GM12891 (cell line): Measurements from ENCODE around the gene SLC30A1.

Source experiments
- PAX5 ChIP-seq: IDR thresholded peaks from 2 replicates; pipeline ENCODE4 v1.6.1; 2011; ENCODE audit warnings: low read length, moderate library complexity, mild to moderate bottlenecking; ENCODE audit not compliant: insufficient read depth, severe bottlenecking
- POLR2A ChIP-seq: IDR thresholded peaks from 2 replicates; pipeline ENCODE4 v1.6.1; 2011; ENCODE audit warnings: low read depth, low read length, control low read depth
- POLR2AphosphoS5 ChIP-seq: IDR thresholded peaks from 2 replicates; pipeline ENCODE4 v1.6.1; 2011; ENCODE audit warnings: low read depth, low read length, control low read depth
- SPI1 ChIP-seq: IDR thresholded peaks from 2 replicates; pipeline ENCODE4 v1.6.1; 2011; ENCODE audit warnings: low read depth, low read length, control low read depth
- TAF1 ChIP-seq: IDR thresholded peaks from 2 replicates; pipeline ENCODE4 v1.6.1; 2011; ENCODE audit warnings: low read depth, low read length, control low read depth

DNA sequence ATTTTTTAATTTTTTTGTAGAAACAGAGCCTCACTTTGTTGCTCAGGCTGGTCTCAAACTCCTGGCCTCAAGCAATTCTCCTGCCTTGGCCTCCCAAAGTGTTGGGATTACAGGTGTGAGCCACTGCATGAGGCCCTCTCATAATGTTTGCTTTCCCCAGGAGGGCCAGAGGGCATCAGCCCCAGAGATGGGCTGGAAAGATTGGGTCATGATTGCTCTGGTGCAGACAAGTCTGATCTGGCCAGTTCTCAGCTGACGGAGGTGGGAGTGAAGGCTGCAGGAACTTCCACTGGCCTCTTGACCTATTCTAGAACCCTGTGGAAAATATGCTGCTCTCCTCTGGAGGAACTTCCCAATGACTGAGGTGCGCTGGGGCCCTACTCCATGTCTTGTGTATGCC is 43.6 kb downstream of the SLC30A1 start:
- TF ChIP-seq POLR2A (no peak), POLR2AphosphoS5 (no peak), TAF1 (no peak), SPI1 (no peak), PAX5 (no peak)
